Nucleus accumbens (tissue), 56 donors: ENCODE results near the gene NPHS2.

Experiments used
- DNase-seq, 56 donors: peaks; one replicate each; lab custom pipeline; 2025; lab: John Stamatoyannopoulos, UW

Gene NPHS2

DNA sequence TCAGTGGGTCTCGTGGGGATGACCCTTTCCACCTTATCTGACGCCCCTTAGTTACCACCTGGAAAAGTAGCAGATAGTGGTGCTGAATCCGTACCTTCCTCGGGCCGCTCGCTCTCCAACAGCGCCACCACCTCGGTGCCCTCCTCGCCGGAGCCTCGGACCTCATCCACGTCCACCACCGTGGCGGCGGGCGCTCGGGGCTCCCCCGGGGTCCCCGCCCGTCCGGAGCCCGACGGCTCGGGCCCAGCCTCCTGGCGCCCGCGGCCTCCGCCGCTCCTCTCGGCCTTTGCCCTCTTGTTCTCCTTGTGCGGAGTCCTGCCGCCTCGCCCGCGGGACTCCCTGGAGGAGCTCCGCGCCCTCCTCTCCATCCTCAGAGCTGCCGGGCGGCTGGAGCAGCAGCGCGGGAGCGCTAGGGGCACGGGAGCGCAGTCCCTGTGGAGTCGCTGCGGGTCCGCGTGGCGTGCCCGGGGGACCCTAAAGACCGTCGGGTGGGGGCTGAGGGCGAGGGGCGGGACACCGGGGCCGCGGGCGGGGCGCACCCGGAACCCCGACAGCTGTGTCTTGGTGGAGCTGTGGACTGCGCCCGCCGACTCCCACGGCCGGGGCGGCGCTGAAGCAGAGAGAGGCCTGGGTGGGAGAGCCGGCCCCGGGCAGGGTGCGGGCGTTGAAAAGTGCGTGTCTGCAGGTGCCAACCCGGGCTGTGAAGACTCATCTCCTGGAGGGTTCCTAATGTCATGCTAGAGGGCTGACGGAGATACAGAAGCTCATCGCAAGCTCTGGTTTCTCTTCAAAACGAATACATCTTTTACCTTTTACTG, at the start of gene NPHS2:
TSS of gene NPHS2 (minus strand) at position 452 of the 818 bp plus-strand sequence. CDS start at position 368, 84 bp downstream.
- no peak for DNase-seq

DNA sequence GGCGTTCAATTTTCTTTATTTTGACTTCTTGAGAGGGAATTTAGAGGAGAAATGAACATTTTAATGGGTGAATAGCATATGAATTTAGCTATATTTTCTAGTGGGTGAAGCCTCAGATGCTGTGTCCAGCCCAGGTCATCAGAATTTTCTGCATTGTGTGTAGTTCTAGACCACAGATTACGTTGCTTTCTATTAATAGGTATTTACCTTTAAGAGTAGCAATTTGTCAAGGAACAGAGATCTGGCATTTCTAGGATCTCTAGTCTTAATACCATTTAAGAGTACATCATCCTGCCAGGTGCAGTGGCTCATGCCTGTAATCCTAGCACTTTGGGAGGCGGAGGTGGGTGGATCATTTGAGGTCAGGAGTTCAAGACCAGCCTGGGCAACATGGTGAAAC, 36.6 kb upstream of the NPHS2 start:
- no peak for DNase-seq

DNA sequence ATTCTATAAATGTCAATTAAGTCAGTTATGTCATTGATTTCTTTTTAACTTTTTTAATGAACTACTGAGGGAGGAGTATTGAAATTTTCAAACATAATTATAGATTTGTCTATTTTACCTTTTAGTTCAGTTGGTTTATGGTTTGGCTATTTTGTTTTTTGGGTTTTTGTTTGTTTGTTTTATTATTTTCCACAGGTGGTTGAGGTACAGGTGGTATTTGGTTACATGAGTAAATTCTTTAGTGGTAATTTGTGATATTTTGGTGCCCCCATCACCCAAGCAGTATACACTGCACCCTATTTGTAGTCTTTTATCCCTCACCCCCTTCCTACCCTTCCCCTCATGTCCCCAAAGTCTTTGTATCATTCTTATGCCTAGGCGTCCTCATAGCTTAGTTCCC, 25.3 kb upstream of the NPHS2 start:
- no peak for DNase-seq

DNA sequence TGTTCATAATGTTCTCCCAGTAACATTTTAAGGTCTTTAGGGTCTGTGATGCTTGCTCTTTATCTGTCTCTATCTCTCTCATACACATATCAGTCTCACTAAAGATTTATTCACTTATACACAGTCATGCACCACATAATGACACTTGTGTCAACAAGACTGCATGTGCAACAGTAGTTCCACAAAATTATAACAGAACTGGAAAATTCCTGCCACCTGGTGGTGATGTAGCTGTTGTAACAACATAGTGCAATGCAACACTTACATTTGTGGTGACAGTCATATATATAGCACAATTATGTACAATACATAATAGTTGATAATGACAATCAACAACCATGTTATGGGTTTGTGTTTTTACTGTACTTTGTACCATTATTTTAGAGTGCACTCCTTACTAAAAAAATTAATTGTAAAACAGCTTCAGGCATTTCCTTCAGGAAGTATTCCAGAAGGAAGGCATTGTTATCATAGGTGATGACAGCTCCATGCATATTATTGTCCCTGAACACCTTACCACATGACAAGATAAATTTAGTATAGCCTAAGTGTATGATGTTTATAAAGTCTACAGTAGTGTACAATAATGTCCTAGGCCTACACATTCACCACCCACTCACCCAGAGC, 24.0 kb upstream of the NPHS2 start:
- no peak for DNase-seq

DNA sequence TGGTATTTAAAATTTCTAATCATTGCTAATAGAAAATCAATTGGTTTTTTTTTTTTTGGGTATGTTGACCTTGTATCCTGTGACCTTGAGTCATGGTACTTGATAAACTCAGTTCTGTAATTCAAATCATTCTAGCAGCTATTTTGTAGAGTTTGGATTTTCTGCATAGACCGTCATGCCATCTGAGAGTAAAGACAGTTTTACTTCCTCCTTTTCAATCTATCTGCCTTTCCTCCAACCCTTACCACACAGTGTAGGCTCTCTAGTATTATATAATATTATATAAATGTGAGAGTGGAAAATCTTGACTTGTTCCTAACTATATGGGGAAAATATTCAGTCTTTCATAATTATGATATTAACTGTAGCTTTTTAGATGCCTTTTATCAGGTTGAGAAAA, 22.9 kb upstream of the NPHS2 start:
- no peak for DNase-seq

DNA sequence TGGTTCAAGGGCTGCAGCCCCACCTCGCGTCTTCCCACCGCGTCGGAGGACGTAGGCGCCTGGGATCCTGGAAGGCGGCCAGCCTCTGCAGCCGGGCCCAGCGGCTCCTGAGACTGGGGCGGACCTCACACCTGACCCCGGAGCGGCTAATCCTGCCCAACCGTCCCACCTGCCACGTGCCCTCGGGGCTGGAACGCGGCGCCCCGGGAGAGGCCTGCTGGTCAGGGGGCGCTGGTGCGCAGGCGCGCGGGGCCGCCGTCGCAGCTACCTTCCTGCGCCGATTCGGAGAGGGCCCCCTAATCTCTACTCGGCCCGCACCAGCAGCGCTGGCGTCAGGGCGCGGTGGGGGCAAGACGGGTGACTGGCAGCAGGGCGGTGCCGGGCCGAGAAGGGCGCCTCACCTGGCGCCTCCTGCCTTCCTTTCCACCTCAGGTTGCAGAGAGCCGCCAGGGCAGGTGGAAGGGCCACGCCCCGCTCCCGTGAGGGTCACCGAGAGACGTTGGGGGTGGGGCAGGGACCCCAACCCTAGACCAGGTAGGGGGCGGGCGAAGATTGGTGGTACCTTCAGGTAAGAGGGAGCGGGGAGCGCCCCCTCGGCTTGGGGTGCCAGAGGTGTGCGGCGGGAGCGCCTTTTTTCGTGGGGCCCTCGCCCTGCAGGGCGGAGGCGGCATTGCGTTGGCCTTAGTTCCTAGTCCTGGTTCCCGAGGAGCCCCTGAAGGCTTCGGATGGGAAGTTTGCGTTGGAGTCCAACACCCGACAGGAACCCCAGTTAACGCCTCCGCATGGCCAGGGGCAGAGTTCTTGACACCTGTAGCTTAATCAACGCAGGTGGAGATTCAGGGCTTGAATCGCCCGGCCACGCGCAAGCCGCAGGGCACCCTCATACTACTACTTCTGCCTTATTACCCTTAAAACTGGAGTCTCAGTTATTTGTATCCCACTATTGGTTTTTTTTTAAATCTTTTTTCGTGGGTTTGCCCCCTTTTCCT, 16.1 kb upstream of the NPHS2 start, which contains the start of gene TDRD5:
TSS of gene TDRD5 (plus strand) at position 241 of the 989 bp plus-strand sequence. CDS start 784 bp downstream, outside the sequence.
- DNase-seq: peak in 12 of 56 donors; percentile 5 to 49 (median 27)

DNA sequence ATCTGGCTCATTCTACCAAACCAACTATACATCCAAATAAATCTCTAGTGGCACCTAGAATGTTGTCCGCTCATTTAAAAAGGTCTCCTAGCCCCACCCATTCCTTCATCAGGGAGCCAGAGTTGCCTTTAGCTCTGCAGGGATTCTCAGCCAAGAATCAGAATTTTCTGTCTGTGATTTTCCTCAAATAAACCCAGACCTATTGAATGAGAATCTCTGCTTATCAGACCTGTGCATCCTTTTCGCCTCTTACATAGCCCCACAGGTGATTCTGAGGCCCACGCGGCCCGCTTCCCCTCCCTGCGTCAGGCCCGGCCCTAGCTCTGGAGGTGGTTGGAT, 15.5 kb upstream of the NPHS2 start:
- DNase-seq: peak in 2 of 56 donors; percentile 19 to 50

DNA sequence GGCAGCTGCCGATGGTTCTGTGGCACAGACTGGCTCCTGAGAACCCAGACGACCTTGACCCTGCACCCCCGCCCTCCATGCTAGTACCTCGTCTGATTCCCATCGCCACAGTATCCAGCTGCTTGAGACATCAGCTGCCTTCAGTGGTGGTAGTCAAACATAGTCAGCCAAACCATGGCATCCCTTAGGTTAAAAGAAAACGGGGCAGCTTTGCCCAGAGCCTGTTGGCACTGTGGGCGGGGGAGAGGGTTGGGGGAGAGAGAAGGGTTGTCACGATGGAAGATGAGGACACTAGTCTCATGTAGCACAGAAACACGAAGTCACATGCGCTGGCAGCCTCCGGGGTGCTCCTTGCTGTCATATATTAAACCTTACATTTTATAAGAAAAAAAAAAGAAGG, 14.9 kb upstream of the NPHS2 start:
- no peak for DNase-seq

DNA sequence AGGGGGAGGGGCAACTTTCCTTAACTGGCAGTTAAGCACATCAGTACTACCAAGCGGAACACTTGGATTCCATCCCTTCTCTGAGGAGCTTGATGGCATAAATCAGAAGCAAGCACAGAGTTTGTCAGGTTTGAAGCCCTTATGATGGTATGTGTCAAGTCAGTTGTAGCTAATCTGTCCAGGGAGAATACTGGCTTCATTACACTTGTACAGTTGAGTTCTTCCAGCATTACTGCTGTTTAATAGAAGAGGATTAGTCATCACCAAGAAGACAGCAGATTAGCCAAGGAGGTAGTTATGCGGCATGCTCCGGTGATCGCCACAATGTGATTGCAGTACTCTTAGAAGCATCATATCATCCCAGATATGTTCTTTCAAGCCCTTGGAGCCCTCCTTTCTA, 13.8 kb upstream of the NPHS2 start:
- DNase-seq: no peak

DNA sequence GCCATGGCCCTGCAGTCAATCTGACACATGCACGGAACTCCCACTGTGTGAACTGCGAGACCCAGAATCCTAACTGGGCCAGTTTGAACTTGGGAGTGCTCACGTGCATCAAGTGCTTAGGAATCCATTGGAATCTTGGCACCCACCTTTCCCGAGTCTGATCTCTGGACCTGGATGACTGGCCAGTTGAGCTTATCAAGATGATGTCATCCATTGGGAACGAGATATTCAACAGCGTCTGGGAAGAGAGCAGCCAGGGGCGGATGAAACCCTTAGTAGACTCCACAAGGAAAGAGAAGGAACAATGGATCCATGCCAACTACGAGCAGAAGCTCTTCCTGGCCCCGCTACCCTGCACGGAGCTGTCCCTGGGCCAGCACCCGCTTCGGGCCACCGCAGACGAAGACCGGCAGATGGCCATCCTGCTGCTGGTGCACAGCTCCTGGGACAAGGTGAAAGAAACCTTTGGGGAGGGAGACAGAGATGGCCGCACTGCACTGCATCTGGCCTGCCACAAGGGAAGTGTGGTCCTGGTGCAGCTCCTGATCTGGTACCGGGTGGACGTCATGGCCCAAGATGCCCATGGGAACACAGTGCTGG, 12.8 kb upstream of the NPHS2 start:
- DNase-seq: no peak

DNA sequence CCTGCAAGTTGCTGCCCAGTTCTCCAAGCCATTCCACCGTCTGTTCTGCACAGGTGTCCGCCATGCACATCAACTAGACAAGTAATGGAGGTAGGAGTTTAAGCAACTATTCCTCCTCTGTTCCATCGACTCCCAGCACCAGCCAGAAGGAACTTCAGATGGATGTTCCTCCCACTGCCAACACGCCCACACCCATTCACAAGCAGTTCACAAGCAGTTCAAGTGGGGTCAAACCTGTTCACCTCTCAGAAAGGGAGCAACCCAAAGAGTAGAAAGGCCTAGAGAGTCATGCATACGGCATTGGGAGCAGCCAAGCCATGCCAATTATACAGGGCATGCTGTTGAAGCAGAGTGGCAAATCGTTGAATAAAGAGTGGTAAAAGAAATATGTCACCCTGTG, 11.6 kb upstream of the NPHS2 start:
- DNase-seq: no peak

DNA sequence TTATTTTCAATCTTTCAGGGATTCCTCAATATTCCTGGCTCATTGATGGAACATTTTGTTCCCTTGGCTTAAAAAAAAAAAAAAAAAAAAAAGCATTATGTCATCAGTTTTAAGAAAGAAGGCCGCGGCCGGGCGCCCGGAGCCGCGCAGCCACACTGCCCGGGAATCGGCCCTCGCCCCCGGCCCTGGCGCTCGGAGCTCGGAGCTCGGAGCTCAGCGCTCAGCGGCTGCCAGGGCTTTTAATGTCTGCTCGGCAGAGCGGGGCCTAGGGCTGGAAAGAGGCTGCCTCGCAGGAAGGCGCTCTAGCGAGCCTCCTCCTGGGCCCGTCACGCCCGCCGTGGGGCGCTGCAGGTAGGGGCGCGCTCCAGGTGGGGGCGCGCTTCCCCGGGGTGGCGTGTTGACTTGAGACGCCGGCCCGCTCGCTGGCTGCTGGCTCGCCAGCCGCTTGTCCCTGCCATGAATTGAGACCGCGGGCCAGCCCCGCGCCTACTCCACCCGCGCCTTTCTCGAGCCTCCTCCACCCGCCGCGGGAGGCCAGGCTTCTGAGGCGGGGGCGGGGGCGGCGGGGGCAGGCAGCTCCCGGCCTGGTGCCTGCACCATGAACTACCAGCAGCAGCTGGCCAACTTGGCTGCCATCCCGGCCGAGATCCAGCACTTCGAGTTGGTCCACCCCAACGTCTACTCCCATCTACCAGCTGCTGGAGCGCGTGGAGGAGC, 10.5 kb upstream of the NPHS2 start:
- DNase-seq: peak in 41 of 56 donors; percentile 13 to 83 (median 45)

DNA sequence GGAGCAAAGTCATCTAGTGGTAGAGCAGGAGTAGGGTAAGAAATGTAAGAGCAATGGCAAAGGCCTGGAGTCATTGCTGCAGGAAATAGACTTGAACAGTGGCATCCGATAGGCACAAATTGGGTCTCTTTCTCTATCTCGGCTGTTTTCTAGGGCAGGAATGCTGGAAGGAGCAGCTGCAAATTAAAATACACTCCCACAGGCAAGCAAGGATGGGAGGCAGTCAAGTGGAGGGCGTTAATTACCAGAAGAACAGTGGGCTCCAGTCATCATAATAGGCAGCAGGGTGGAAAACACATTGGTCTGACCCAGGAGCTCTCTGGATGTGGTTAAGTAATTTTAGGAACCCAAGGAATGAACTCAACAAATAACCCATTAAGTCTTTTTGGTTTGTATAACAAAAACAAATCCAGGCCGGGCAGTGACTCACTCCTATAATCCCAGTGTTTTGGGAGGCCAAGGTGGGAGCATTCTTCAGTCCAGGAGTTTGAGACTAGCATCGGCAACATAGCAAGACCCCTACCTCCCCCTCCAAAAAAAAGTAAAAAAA, 8.1 kb upstream of the NPHS2 start:
- DNase-seq: no peak

DNA sequence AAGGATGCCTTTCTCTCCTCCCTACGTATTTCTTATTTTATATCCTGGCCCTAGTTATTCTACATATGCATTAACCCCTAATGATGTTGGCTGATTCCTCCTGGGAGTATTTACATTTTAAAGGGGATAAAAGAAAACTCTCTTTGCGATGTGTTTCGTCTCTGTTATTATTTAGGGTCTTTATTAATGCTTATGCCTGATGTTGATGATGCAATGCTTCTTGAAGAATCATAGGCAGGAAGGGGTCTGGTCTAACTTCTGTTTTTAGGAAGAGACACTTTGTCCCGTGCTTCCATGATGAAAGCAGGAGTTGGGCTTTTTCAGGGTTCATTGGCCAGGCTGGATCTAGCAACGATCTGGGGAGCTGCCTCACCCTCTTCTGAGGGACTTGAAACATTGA, 761 bp upstream of the NPHS2 start:
- DNase-seq: no peak

DNA sequence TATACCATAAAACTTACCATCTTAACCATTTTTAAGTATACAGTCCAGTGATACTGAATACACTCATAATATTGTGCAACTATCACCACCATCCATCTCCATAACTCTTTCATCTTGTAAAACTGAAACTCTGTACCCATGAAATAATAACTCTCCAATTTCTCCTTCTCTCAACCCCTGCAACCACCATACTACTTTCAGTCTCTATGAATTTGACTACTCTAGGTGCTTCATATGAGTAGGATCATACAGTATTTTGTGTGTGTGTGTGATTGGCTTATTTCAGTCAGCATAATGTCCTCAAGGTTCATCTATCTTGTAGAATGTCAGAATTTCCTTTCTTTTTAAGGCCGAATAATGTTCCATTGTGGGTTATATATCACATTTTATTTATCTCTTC, 17.7 kb downstream of the NPHS2 start:
- no peak for DNase-seq

DNA sequence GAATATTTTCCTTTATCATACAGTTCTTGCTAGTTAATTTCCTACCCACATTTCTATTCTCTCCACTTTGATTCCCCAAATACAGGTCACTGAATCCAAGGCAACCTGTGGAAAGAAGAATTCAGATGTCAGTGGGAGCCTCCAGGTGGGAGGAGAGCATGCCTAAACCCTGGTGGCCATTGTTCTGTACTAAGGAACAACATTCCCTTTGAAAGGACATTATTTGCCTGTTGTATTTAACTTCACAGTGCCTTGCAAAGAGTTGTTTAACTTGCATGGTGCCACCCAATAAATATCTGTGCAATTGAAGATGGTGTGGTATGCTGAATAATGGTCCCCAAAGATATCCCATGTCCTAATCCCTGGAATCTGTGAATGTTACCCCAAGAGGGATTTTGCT, 21.3 kb downstream of the NPHS2 start:
- DNase-seq: no peak

DNA sequence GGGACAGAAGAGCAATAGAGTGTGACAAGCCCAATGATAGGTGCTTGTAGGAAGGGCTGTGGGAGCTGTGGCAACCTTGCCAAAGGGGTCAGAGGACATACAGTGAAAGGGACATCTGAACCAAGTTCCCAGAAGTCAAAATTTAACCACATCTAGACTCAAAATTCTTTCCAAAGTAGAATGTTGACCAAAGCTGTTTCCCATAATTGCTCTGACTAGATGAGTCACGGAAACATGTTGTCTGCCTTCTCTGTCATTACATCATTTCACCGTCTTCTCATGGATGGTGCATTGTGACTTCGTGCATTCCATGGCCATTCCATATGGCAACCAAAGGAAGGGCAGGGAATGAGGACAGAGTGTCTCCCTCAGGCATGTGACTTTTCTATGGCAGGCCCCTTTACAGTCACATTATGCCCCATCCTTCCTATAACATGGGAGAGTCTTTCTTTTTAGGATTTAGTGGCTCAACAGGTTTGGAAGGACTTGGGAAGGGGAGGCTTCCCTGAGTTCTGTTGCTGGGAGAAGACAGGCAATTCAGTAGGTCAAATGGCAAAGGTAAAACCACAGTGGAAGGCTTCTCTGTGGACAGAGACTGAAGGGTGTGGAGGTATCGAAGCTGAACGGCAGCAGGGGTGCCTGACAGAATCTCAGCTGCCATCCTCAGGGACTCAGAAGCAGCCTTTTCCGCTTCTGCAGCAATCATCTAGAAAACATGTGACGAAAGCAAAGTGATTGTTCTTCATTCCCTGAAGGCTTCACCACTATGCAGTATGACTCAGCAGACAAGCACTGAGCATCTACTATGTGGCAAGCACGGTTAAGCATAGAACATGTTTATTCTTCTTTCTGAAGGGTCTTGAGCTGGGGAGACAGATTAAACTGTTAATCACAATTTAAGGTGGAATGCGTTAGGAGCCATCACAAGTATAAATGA, 24.7 kb downstream of the NPHS2 start:
- no peak for DNase-seq

DNA sequence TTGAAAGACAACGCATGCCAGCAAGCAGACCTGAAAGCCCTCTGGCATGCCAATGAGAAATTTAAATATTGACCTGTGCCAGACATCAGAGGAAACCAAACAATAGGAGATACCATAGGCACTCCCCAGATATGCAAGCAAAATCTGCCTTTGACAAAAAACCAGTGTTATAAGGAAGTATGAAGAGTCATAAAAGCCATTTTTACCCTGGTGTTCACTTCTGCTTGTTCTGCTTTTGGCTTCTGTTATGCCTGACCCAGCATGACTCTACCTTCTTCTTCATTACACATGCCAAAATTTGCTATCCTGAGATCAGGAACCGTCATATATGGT, 26.4 kb downstream of the NPHS2 start:
- DNase-seq: no peak
